Measurements from ENCODE around the gene SPRY1. TPM values are rescaled to one million over a fixed set of nuclear protein-coding genes. Genes with fewer than 3 reads are reported as not detected.

The SPRY1 gene
- total RNA-seq, 2 experiments from 2014 or later = 137 to 144 TPM

DNA sequence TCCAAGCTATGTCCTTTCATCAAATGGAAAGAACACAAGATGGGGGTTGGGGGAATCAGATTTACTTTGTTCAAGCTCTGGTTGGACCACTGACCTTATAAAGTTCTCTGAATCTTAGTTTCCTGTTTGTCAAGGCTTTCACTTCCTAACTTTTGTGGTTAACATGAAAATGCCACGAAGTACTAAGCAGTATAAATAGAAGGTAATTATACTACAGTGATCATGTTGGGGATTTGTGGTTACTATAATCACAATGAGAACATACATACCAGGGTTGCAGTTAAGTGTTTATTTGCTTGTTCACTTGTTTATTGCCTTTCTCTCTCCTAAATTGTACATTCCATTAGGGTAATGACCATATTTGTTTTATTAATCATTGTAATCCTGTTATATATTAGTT is 53.2 kb downstream of the SPRY1 start:
- H3K36me3 Mint-ChIP-seq (ENCODE audit: low read depth) = peaks cover 4% of the 10 kb centered on the region
- H3K4me1 Mint-ChIP-seq (ENCODE audit: low read depth) = peaks cover 46% of the 10 kb centered on the region
- no peak for DNase-seq
- H3K27ac Mint-ChIP-seq = peak overlapping the region; percentile 72
- H3K27me3 Mint-ChIP-seq = no peaks in the 10 kb centered on the region
- no peaks in the 10 kb centered on the region for H3K9me3 Mint-ChIP-seq
- TF ChIP-seq, protein P1, sequence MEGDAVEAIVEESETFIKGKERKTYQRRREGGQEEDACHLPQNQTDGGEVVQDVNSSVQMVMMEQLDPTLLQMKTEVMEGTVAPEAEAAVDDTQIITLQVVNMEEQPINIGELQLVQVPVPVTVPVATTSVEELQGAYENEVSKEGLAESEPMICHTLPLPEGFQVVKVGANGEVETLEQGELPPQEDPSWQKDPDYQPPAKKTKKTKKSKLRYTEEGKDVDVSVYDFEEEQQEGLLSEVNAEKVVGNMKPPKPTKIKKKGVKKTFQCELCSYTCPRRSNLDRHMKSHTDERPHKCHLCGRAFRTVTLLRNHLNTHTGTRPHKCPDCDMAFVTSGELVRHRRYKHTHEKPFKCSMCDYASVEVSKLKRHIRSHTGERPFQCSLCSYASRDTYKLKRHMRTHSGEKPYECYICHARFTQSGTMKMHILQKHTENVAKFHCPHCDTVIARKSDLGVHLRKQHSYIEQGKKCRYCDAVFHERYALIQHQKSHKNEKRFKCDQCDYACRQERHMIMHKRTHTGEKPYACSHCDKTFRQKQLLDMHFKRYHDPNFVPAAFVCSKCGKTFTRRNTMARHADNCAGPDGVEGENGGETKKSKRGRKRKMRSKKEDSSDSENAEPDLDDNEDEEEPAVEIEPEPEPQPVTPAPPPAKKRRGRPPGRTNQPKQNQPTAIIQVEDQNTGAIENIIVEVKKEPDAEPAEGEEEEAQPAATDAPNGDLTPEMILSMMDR (IDR thresholded peaks at IDR 0.05) = no peak
- ChIA-PET CTCF (no interaction called here), POLR2A (no interaction called here)
- peak; percentile 79 for ATAC-seq
- intact Hi-C loops (cut with micrococcal nuclease) = no loop called here
- H3K4me3 Mint-ChIP-seq = peak overlapping the region; percentile 45

DNA sequence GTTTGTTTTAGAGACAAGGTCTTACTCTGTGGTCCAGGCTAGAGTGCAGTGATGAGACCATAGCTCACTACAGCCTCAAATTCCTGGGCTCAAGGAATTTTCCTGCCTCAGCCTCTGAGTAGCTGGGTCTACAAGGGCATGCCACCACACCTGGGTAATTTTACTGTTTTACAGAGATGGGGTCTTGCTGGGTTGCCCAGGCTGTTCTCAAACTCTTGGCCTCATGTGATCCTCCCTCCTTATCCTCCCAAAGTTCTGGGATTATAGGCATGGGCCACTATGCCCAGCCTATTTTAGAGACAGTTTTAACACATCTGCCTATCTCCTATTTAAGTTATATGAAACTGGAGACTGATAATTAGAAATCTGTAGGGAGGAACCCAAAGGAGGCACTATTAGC is 53.8 kb downstream of the SPRY1 start:
- Mint-ChIP-seq H3K4me3 (no peak overlapping the region), H3K27ac (peak overlapping the region; percentile 72), H3K9me3 (no peaks in the 10 kb centered on the region), H3K27me3 (no peaks in the 10 kb centered on the region), H3K36me3 (ENCODE audit: low read depth) (peaks cover 4% of the 10 kb centered on the region), H3K4me1 (ENCODE audit: low read depth) (peaks cover 48% of the 10 kb centered on the region)
- ChIA-PET CTCF (no interaction called here), POLR2A (no interaction called here)
- TF ChIP-seq, protein P1 (IDR thresholded peaks at IDR 0.05) = no peak
- no peak for ATAC-seq
- no peak for DNase-seq
- intact Hi-C loops (cut with micrococcal nuclease) = no loop called here

DNA sequence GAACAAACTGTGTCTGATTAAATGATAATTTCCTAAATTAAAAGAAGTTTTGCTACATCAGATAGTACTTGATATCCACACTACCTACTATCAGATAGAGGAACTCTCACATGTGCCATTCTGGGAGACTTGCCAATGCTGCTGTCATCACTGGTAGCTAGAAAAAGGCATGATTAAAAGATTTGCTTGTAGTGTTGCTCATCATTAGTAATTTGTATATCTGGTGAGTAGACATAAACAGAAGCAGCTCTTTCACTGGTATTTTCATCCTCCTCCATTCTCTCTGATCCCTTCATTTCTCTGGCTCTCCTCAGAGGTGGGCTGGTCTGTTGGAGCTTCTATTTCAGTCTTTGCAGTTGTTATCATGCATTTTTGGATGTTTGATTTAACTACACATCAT is 56.0 kb downstream of the SPRY1 start:
- ATAC-seq = peak; percentile 18
- intact Hi-C loops (cut with micrococcal nuclease) = no loop called here
- Mint-ChIP-seq H3K36me3 (ENCODE audit: low read depth) (peaks cover 4% of the 10 kb centered on the region), H3K27me3 (no peaks in the 10 kb centered on the region), H3K27ac (no peak overlapping the region), H3K9me3 (peaks cover 1% of the 10 kb centered on the region), H3K4me1 (ENCODE audit: low read depth) (peaks cover 40% of the 10 kb centered on the region), H3K4me3 (no peak overlapping the region)
- ChIA-PET POLR2A (interaction anchor here (1.0 to 1.7 kb wide), 2 partner anchors 28 to 56 kb away, joined by 3 to 5 read pairs; partner anchors contain the start of gene SPRY1), CTCF (interaction anchor here (1.2 to 1.3 kb wide), 2 partner anchors 29 kb away, joined by 3 to 4 read pairs; no protein-coding TSS in a partner anchor)
- peak; percentile 77 for DNase-seq
- TF ChIP-seq, protein P1 (IDR thresholded peaks at IDR 0.05) = no peak

DNA sequence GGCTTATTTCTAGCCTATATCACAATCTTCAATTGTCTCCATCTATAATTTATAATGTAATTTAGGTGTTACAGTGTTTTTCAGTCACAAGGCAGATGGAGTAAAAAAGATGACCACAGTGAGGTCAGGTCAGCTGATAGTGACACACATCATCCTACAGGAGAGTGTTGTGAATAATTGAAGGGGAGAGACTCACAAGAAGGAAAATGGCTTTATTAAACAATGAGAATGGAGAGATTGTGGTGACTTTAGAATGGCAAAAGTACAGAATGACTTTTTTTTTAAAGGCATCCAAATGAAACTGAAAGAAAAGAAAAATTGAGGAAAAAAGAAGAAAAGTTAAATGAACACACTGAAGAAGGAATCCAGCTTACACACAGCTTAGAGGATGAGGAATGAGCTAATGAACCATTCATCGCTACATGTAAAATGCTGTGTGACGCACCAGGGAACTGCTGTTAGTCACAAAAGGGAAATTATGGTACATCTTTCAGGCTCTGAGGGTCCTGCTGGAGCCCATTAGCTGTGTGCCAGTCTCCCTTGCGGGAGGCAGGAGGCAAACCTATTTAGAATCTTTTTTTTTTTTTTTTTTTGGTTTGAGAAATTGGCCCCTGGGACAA is 56.6 kb downstream of the SPRY1 start:
- ATAC-seq = no peak

More for the DNA sequence above, 56.6 kb downstream of the SPRY1 start:
- Mint-ChIP-seq H3K4me1 (ENCODE audit: low read depth) (peaks cover 40% of the 10 kb centered on the region), H3K4me3 (no peak overlapping the region), H3K36me3 (ENCODE audit: low read depth) (peaks cover 4% of the 10 kb centered on the region), H3K9me3 (peaks cover 1% of the 10 kb centered on the region), H3K27me3 (no peaks in the 10 kb centered on the region), H3K27ac (peak overlapping the region; percentile 32)
- no peak for DNase-seq
- TF ChIP-seq, protein P1 (IDR thresholded peaks at IDR 0.05) = no peak
- ChIA-PET POLR2A (interaction anchor here (1.0 to 1.7 kb wide), 2 partner anchors 27 to 56 kb away, joined by 3 to 5 read pairs; partner anchors contain the start of gene SPRY1), CTCF (interaction anchor here (1.2 to 1.3 kb wide), 2 partner anchors 28 to 29 kb away, joined by 3 to 4 read pairs; no protein-coding TSS in a partner anchor)
- intact Hi-C loops (cut with micrococcal nuclease) = no loop called here
